Osteoblast (primary cell): Measurements from ENCODE around the gene KRTDAP. TPM values are rescaled to one million over a fixed set of nuclear protein-coding genes. Genes with fewer than 3 reads are reported as not detected.

Experiments
- DNase-seq: peaks from one replicate; pipeline ENCODE4 v3.0.0; 2011; ENCODE audit warnings: low spot score, mixed read lengths; ENCODE audit not compliant: insufficient read length; ENCODE audit errors: missing footprints
- H2AFZ ChIP-seq: 2 replicates; pipeline ENCODE4 v1.6.0; 2011; ENCODE audit warnings: mild to moderate bottlenecking, low read length
- H3K27ac ChIP-seq: 2 replicates; pipeline ENCODE4 v1.5.1; 2011; ENCODE audit warnings: mild to moderate bottlenecking, low read depth, low read length, moderate library complexity
- H3K27me3 ChIP-seq: 2 replicates; pipeline ENCODE4 v1.6.0; 2012; ENCODE audit warnings: mild to moderate bottlenecking, control low read depth, inconsistent platforms, low read length, moderate library complexity; ENCODE audit not compliant: insufficient read depth
- H3K36me3 ChIP-seq: 2 replicates; pipeline ENCODE4 v1.5.1; 2011; ENCODE audit warnings: mild to moderate bottlenecking, low read length, control low read depth, moderate library complexity; ENCODE audit not compliant: insufficient read depth
- H3K4me1 ChIP-seq: 2 replicates; pipeline ENCODE4 v1.5.1; 2011; ENCODE audit warnings: mild to moderate bottlenecking, low read length, control low read depth, moderate library complexity; ENCODE audit not compliant: insufficient read depth
- H3K4me2 ChIP-seq: 2 replicates; pipeline ENCODE4 v1.6.0; 2011; ENCODE audit warnings: mild to moderate bottlenecking, low read length; ENCODE audit not compliant: insufficient read depth
- H3K4me3 ChIP-seq: fragments of 200-600 bp; sonication (generic); 3 replicates; pipeline ENCODE4 v1.5.1; 2012; ENCODE audit warnings: mild to moderate bottlenecking, low read length, inconsistent platforms; ENCODE audit not compliant: insufficient read depth
- H3K79me2 ChIP-seq: 2 replicates; pipeline ENCODE4 v1.6.0; 2012; ENCODE audit warnings: mild to moderate bottlenecking, low read length, control low read depth, inconsistent platforms; ENCODE audit not compliant: insufficient read depth
- H3K9me3 ChIP-seq: 2 replicates; pipeline ENCODE4 v1.5.1; 2011; ENCODE audit warnings: low read depth, low read length, control low read depth
- H4K20me1 ChIP-seq: 2 replicates; pipeline ENCODE4 v1.6.0; 2012; ENCODE audit warnings: mild to moderate bottlenecking, low read length, control low read depth; ENCODE audit not compliant: insufficient read depth
- CTCF ChIP-seq: IDR thresholded peaks from 2 replicates; pipeline ENCODE4 v1.5.1; 2011; ENCODE audit warnings: mild to moderate bottlenecking, low read depth, low read length, moderate library complexity; ENCODE audit errors: extremely low read depth
- total RNA-seq: library from RNA; depleted of rRNA; stranded (reverse); fragments of >200 nt; gene quantifications from 2 replicates; pipeline ENCODE4 v1.2.3, GENCODE V29; 2012

Gene KRTDAP
- total RNA-seq, 1 donor = not detected

- no peak overlapping the region for H2AFZ ChIP-seq
- TF ChIP-seq CTCF = no peak
- H3K4me2 ChIP-seq = peak overlapping the region; percentile 60
Measured at GRCh38 chr19:35518313-35518712, 28.0 kb upstream of the KRTDAP start.

GRCh38 chr19:35517342-35517741 is 27.1 kb upstream of the KRTDAP start:
- Histone ChIP-seq H4K20me1 (no peaks in the 10 kb centered on the region), H3K4me1 (peaks cover 29% of the 10 kb centered on the region), H3K4me3 (no peak overlapping the region), H3K36me3 (no peaks in the 10 kb centered on the region), H3K79me2 (no peaks in the 10 kb centered on the region), H3K9me3 (no peaks in the 10 kb centered on the region), H3K4me2 (no peak overlapping the region), H3K27ac (no peak overlapping the region), H2AFZ (no peak overlapping the region), H3K27me3 (no peaks in the 10 kb centered on the region)
- peak; percentile 53 for DNase-seq
- no peak for TF ChIP-seq CTCF

More at GRCh38 chr19:35518313-35518712, 28.0 kb upstream of the KRTDAP start:
- Histone ChIP-seq H3K27ac (peak overlapping the region; percentile 82), H3K4me3 (peak overlapping the region; percentile 19), H3K79me2 (no peaks in the 10 kb centered on the region), H3K36me3 (no peaks in the 10 kb centered on the region), H3K9me3 (no peaks in the 10 kb centered on the region), H4K20me1 (no peaks in the 10 kb centered on the region), H3K4me1 (peaks cover 29% of the 10 kb centered on the region), H3K27me3 (no peaks in the 10 kb centered on the region)
- DNase-seq = peak; percentile 96

- no peaks in the 10 kb centered on the region for H3K9me3 ChIP-seq
- no peak for TF ChIP-seq CTCF
- H3K79me2 ChIP-seq = no peaks in the 10 kb centered on the region
- peaks cover 29% of the 10 kb centered on the region for H3K4me1 ChIP-seq
- no peaks in the 10 kb centered on the region for H3K36me3 ChIP-seq
- no peaks in the 10 kb centered on the region for H4K20me1 ChIP-seq
- no peak overlapping the region for H2AFZ ChIP-seq
- H3K4me2 ChIP-seq = no peak overlapping the region
- DNase-seq = no peak
- H3K27ac ChIP-seq = no peak overlapping the region
- no peaks in the 10 kb centered on the region for H3K27me3 ChIP-seq
- H3K4me3 ChIP-seq = no peak overlapping the region
Measured at GRCh38 chr19:35516310-35516709, 26.0 kb upstream of the KRTDAP start.

- TF ChIP-seq CTCF = no peak
- Histone ChIP-seq H3K79me2 (no peaks in the 10 kb centered on the region), H3K9me3 (no peaks in the 10 kb centered on the region), H3K36me3 (no peaks in the 10 kb centered on the region), H3K4me3 (peak overlapping the region; percentile 56), H3K27ac (peak overlapping the region; percentile 45), H3K4me2 (peak overlapping the region; percentile 72), H3K4me1 (peaks cover 32% of the 10 kb centered on the region), H2AFZ (peak overlapping the region; percentile 69), H3K27me3 (peaks cover 17% of the 10 kb centered on the region), H4K20me1 (no peaks in the 10 kb centered on the region)
- DNase-seq = peak; percentile 93
Measured at GRCh38 chr19:35514282-35514809, 24.1 kb upstream of the KRTDAP start.
